ENCODE data around the gene RAI1. TPM values are rescaled to one million over a fixed set of nuclear protein-coding genes. Genes with fewer than 3 reads are reported as not detected.

The RAI1 gene
- total and polyA plus RNA-seq, 9 donors = 1.5 to 57.7 (median 35.3) TPM

DNA sequence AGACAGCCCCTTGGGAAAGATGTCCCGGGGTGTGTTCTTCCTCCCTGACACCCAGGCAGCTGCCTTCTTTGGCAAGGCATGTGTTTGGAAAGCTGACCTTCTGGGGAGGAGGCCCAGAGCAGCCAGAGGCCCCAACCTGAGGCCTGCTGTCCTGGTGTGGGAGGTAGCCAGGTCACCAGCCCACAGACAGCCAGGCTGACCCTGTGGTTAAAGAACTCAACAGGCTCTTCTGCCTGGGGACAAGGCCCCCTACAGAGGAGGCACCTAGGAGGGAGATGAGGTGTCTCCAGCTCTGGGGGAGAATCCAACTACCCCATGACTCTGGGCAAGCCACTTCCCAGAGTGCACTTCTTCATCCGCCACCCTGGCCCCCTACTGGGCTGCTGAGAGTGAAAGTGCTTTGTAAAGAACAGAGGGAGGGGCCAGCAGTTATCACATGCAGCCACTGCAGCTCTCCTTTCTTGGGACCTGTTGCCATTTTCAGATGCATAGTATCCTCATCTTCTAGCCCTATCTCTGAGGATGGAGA is 168.7 kb downstream of the RAI1 start:
- intact Hi-C loops (cut with DNase I) = no loop called here
- DNase-seq = peak; percentile 64 to 79 (median 75)
- Histone ChIP-seq H3K4me3 (no peak overlapping the region), H3K9me3 (no peaks in the 10 kb centered on the region), H3K27ac (peak overlapping the region; percentile 53 to 90), H3K36me3 (no peaks in the 10 kb centered on the region), H3K27me3 (no peaks in the 10 kb centered on the region), H3K4me1 (ENCODE audit: insufficient read depth) (peaks cover 22% of the 10 kb centered on the region)
- TF ChIP-seq, protein P1, sequence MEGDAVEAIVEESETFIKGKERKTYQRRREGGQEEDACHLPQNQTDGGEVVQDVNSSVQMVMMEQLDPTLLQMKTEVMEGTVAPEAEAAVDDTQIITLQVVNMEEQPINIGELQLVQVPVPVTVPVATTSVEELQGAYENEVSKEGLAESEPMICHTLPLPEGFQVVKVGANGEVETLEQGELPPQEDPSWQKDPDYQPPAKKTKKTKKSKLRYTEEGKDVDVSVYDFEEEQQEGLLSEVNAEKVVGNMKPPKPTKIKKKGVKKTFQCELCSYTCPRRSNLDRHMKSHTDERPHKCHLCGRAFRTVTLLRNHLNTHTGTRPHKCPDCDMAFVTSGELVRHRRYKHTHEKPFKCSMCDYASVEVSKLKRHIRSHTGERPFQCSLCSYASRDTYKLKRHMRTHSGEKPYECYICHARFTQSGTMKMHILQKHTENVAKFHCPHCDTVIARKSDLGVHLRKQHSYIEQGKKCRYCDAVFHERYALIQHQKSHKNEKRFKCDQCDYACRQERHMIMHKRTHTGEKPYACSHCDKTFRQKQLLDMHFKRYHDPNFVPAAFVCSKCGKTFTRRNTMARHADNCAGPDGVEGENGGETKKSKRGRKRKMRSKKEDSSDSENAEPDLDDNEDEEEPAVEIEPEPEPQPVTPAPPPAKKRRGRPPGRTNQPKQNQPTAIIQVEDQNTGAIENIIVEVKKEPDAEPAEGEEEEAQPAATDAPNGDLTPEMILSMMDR (IDR thresholded peaks at IDR 0.05) = peak in 2 of 3 donors; percentile 43 to 52
- TF ChIP-seq POLR2A (IDR thresholded peaks at IDR 0.05) (peak; percentile 19), EP300 (IDR thresholded peaks at IDR 0.05) (no peak)
- WGBS, 3 donors = 48 to 51% (median 48%) methylated on average over 2 of the region's 2 CpGs

DNA sequence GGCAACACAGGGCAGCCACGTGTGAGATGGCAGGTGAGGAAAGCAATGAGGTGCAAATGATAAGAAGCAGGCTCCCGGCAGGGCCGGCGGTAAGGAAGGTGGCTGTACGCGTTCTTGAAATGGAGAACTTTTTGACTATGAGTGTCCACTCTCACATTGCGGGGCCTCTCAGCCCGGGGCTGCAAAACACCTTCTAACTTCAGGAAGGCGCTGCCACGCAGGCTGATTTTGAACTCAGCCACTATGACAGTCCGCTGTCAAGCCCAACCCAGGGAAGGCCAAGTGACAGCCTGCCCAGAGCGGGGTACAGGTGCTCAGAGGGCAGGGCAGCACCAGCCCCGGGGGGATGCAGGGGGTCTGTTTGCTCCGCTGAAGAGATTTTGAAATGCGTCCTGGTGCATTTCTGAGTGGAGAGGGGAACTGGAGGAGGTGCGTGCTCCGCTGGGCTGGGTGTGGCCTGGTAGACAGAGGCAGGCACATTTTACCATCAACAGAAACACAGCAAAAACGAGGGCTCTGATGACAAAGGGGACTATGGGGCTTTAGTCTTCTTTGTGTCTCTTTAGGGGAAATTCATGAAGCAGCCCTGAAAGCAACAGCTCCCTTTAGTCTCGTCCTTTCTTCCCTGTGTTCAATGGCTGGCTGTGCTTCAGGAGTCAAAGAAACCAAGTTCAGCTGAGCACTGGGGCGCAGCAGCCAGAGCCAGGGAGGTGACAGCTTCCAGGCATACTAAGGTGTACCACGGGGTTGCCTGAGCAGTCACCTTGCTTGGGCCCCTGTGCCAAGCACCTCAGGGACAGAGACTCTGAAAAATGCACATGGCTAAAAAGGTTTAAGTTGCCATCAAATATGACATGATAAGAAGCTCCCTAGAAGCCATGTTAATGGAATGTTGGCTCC is 170.1 kb downstream of the RAI1 start:
- intact Hi-C loops (cut with DNase I) = no loop called here

DNA sequence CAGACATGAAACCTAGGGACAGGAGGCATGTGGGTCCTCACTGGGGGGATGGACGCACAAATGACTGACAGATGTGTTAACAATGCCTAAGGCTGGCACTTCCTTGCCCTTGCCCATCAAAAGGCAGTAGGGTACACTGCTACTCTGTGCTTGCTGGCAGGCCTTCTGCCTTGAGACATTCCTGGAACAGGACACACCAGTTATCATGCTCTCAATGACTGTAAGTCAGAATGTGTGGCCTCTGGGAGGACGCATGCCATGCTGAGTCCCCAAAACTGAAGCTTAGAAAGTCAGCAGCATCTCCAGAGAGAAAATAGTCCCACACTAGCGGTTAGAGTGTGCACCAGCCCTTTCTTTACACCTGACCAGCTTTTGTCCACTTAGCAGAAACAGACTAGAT is 171.7 kb downstream of the RAI1 start:
- Histone ChIP-seq H3K27me3 (no peaks in the 10 kb centered on the region), H3K36me3 (no peaks in the 10 kb centered on the region), H3K9me3 (no peaks in the 10 kb centered on the region), H3K4me3 (no peak overlapping the region), H3K4me1 (ENCODE audit: insufficient read depth) (peaks cover 23% of the 10 kb centered on the region), H3K27ac (no peak overlapping the region)
- no peak for DNase-seq
- TF ChIP-seq EP300 (IDR thresholded peaks at IDR 0.05) (no peak), POLR2A (IDR thresholded peaks at IDR 0.05) (no peak)
- TF ChIP-seq, protein P1 (IDR thresholded peaks at IDR 0.05) = no peak
- intact Hi-C loops (cut with DNase I) = no loop called here
- 92 to 99% (median 95%) methylated on average over 3 of the region's 3 CpGs for WGBS, 3 donors

More for the DNA sequence above, 170.1 kb downstream of the RAI1 start:
- TF ChIP-seq EP300 (IDR thresholded peaks at IDR 0.05) (no peak), POLR2A (IDR thresholded peaks at IDR 0.05) (no peak)
- TF ChIP-seq, protein P1 (IDR thresholded peaks at IDR 0.05) = no peak
- H3K4me3 ChIP-seq = no peak overlapping the region
- 88 to 94% (median 91%) methylated on average over 21 of the region's 21 CpGs for WGBS, 3 donors
- no peaks in the 10 kb centered on the region for H3K36me3 ChIP-seq
- H3K27me3 ChIP-seq = no peaks in the 10 kb centered on the region
- H3K9me3 ChIP-seq = no peaks in the 10 kb centered on the region
- no peak for DNase-seq
- peaks cover 26% of the 10 kb centered on the region for H3K4me1 ChIP-seq (ENCODE audit: insufficient read depth)
- peak overlapping the region in 1 of 2 donors; percentile 90 for H3K27ac ChIP-seq

DNA sequence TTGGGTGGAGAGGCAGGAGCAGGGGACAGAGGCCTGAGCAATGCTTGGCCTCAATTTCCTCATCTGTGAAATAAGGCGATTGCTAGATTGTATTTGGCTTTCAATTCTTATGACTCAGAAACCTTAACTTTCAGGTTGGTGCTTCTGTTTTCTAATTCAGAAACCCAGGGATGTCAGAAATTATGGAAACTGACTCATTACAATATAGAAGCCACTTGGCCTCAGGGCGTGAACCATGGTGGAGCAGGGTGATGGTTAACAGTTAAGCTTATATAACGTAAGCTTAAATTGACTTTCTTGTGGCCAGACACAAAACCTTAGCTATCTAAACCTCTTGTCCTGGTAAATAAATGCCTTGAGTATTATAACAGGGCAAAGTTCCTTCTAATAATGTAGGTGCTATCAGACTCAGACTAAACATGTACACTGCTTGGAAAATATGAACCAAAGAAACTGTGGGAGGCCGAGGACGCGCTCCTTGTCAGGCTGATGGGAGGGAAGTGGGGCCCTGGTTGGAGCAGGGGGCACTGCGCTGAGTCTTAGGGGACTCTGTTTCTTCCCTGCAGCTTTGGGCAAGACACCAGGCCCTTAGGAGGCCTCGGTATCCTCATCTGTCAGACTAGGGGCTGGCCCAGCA is 172.7 kb downstream of the RAI1 start:
- peaks cover 16% of the 10 kb centered on the region for H3K4me1 ChIP-seq (ENCODE audit: insufficient read depth)
- no peaks in the 10 kb centered on the region for H3K27me3 ChIP-seq
- 63 to 70% (median 69%) methylated on average over 8 of the region's 8 CpGs for whole genome bisulfite sequencing, 3 donors
- no peak overlapping the region for H3K4me3 ChIP-seq
- H3K27ac ChIP-seq = no peak overlapping the region
- H3K9me3 ChIP-seq = no peaks in the 10 kb centered on the region
- H3K36me3 ChIP-seq = no peaks in the 10 kb centered on the region
- TF ChIP-seq POLR2A (IDR thresholded peaks at IDR 0.05) = no peak
- TF ChIP-seq EP300 (IDR thresholded peaks at IDR 0.05) = no peak
- TF ChIP-seq, protein P1 (IDR thresholded peaks at IDR 0.05) = no peak
- intact Hi-C loops (cut with DNase I) = no loop called here
- no peak for DNase-seq

Data from ovary (tissue), 9 donors.